T-helper 2 cell treated with Interferon-gamma antibody and Interleukin-4, amounts not matched to agents 5 μg/mL and 100 μg/mL, for 36 hours (primary cell): ENCODE results near the gene BIRC7.

Experiments
- DNase-seq: peaks from one replicate; pipeline ENCODE4 v3.0.0; 2021; ENCODE audit warnings: low spot score
- H3K27ac Mint-ChIP-seq: one replicate; pipeline ENCODE4 v1.8.0; 2021; ENCODE audit warnings: mild to moderate bottlenecking, mixed read lengths
- H3K27me3 Mint-ChIP-seq: one replicate; pipeline ENCODE4 v1.8.0; 2021; ENCODE audit warnings: low read depth, mixed read lengths
- H3K36me3 Mint-ChIP-seq: one replicate; pipeline ENCODE4 v1.8.0; 2021; ENCODE audit warnings: low read depth, mixed read lengths
- H3K4me1 Mint-ChIP-seq: one replicate; pipeline ENCODE4 v1.8.0; 2021; ENCODE audit warnings: low read depth, mixed read lengths
- H3K4me3 Mint-ChIP-seq: one replicate; pipeline ENCODE4 v1.8.0; 2022; ENCODE audit warnings: mild to moderate bottlenecking, moderate library complexity, mixed read lengths
- H3K9me3 Mint-ChIP-seq: one replicate; pipeline ENCODE4 v1.8.0; 2021; ENCODE audit warnings: mixed read lengths

The BIRC7 gene, protein sequence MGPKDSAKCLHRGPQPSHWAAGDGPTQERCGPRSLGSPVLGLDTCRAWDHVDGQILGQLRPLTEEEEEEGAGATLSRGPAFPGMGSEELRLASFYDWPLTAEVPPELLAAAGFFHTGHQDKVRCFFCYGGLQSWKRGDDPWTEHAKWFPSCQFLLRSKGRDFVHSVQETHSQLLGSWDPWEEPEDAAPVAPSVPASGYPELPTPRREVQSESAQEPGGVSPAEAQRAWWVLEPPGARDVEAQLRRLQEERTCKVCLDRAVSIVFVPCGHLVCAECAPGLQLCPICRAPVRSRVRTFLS

DNA sequence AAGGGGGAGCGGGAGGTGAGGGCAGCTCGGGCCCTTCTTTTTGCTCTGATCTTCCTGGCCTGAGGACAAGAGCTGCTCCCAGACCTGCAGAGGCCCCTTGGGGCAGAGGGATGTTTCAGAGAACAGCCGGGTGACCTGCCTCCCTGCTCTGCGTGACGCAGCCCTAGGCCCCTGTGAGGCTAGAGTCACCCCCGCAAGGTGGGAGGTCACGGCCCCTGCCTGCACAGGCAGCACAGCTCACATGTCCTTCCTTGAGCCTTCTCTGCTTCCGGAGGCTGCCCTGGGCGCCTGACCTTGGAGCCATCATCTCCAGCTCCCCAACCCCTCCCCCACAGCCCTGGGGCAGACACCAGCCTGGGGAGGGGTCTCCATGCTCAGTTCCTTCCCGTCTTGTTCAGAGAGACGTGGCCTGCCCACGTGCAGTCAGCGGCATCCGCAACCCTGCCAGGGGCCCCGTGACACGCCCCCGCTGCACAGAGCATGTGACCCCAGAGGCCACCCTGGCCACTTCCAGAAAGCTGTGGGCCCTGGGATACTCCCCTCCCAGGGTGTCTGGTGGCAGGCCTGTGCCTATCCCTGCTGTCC is at the start of gene BIRC7:
Gene BIRC7, plus strand, starts transcription at position 507 of the 585 bp plus-strand sequence. CDS start 192 bp downstream, outside the sequence.
- no peak for DNase-seq
- no peaks in the 10 kb centered on the region for H3K9me3 Mint-ChIP-seq
- no peaks in the 10 kb centered on the region for H3K4me1 Mint-ChIP-seq
- peaks cover 17% of the 10 kb centered on the region for H3K27me3 Mint-ChIP-seq
- H3K4me3 Mint-ChIP-seq = no peak within 1 kb of the TSS
- no peak within 1 kb of the TSS for H3K27ac Mint-ChIP-seq
- H3K36me3 Mint-ChIP-seq = no peaks in the 10 kb centered on the region

DNA sequence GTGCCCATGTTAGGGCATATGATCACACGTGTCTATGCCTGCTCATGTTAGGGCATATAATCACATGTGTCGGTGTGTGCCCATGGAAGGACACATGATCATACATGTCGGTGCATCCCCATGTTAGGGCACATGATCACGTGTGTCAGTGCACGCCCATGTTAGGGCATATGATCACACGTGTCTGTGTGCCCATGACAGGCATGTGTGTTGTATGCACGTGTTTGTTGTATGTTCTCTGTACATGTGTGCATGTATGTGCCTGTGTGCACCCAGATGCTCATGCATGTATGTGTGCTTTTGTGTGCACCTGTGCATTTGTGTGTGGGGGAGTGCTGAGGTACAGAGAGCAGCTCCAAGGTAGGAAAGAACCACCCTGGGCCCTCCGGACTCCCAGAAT is 49.6 kb upstream of the BIRC7 start:
- DNase-seq = no peak
- Mint-ChIP-seq H3K9me3 (no peaks in the 10 kb centered on the region), H3K27ac (no peak overlapping the region), H3K27me3 (peaks cover 4% of the 10 kb centered on the region), H3K4me3 (no peak overlapping the region), H3K36me3 (no peaks in the 10 kb centered on the region), H3K4me1 (no peaks in the 10 kb centered on the region)

DNA sequence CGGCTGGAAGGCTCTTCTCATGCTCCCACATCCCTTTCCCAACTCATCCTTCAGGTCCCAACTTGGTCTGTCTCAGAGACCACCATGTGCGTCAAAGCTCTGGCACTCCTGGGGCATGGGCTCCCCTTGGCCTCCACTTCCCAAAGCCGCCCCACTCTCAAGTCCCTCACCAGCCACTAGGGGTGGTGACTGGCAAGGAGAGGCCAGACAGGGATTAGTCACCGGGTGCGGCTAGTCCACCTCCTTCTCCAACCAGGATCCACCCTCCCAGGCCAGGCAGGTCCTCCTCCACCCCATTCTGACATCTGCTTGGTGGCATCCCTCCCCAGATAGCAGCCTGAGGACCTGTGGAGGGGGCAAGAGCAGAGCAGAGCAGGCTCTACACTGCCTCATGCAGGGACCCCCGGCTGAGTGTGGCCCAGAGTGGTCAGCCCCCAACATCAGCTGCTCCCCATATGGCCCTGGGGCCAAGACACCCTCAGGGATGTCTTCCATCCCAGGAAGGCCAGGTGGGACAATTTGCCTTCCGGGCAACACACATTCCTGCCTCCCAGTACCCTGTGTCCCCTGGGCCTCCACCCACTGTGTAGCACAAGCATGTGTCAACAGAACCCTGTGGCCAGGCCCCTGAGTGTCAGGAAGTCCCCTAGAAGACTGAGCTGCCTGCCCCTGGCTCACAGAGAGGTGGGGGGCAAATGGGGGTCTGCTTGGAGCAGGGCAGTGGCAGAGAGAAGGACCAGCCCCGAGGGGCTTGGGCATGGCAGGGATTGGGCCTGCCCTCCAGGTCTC is 49.0 kb upstream of the BIRC7 start:
- Mint-ChIP-seq H3K27me3 (no peaks in the 10 kb centered on the region), H3K4me1 (no peaks in the 10 kb centered on the region), H3K9me3 (no peaks in the 10 kb centered on the region), H3K4me3 (no peak overlapping the region), H3K36me3 (no peaks in the 10 kb centered on the region), H3K27ac (no peak overlapping the region)
- no peak for DNase-seq

DNA sequence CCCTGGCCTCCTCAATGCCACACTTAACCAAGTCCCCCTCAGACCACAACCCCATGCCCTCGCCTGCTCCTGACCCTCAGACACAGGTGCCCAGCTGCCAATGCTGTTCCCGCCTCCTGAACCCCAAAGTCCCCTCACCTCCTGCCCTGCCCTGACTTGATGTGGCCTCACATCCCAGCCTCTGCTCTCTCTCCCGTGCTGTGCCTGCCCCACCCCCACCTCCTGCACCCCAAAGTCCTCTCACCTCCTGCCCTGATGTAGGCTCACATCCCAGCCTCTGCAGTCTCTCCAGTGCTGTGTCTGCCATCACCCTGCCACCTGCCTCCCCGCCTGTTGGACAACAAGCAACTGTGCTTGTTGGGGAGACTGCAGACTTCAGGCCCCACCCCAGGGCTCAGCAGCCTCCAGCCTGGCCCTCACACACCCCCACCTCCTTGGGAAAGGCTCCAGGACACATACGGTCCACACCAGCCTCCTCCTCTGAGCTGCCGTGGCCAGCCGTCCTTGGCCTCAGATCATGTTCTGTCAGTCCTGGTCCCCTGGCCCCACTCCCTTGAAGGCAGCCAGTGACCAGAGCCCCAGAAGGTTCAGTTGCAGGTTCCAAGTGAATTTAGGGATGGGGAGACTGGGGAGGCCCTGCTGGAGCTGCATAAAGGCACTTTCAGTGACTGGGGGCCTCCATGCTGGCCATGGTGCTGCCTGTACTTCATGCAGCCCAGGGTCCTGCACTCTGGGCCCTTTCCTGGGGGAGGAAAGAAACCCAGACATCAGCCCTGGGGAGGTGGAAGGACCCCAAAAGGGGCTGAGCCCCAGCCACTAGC is 48.2 kb upstream of the BIRC7 start:
- Mint-ChIP-seq H3K27me3 (no peaks in the 10 kb centered on the region), H3K9me3 (no peaks in the 10 kb centered on the region), H3K27ac (no peak overlapping the region), H3K4me1 (no peaks in the 10 kb centered on the region), H3K4me3 (no peak overlapping the region), H3K36me3 (no peaks in the 10 kb centered on the region)
- DNase-seq = no peak

DNA sequence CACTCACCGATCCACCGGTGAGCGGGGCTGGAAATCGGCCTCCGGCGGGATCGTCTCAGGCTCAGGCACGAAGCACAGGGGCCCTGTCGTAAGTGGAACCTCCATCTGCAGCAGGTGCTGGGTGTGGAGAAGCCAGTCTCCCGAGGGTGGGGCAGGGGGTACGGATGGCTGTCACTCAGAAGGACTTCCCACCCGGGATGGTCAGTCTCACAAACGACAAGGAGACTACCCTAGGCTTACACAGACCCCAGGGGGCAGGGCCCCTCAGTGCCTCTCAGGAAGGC is 47.6 kb upstream of the BIRC7 start:
- Mint-ChIP-seq H3K27me3 (no peaks in the 10 kb centered on the region), H3K36me3 (no peaks in the 10 kb centered on the region)

DNA sequence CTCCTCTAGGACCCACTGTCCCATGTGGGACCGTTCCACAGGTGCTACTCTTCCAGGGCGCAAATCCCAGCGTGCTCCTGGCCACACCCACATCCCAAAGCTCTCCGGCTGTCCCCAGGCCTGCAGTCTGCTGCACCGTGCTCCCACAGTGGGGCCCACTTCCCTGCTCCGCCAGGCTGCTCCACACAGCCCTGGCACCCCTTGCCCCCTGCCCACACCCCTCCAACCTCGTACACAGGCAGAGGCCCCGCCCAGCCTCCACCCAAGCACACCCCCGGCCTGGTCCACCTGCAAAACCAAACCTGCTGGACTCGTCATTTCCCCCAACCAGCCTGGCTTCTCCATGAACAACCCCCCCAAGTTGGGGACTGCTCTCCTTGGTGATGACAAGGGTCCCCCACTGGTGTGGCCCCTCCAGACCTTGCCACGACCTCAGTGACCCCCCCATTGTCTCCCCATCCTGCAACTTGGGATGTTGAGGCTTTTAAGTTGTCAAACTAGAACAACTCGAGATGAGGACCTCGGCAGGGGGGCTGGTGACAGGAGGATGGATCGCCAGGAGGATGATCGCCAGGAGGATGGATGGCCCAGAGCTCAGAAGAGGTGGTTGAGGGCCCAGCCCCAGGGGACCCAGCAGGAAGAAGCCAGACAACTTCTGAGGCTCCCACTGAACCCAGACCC is 46.9 kb upstream of the BIRC7 start:
- H3K36me3 Mint-ChIP-seq = no peaks in the 10 kb centered on the region
- DNase-seq = no peak
- H3K4me1 Mint-ChIP-seq = no peaks in the 10 kb centered on the region
- H3K27me3 Mint-ChIP-seq = no peaks in the 10 kb centered on the region
- H3K9me3 Mint-ChIP-seq = no peaks in the 10 kb centered on the region
- no peak overlapping the region for H3K4me3 Mint-ChIP-seq
- H3K27ac Mint-ChIP-seq = no peak overlapping the region

More for the DNA sequence above, 47.6 kb upstream of the BIRC7 start:
- H3K9me3 Mint-ChIP-seq = no peaks in the 10 kb centered on the region
- H3K4me3 Mint-ChIP-seq = no peak overlapping the region
- no peak overlapping the region for H3K27ac Mint-ChIP-seq
- DNase-seq = no peak
- no peaks in the 10 kb centered on the region for H3K4me1 Mint-ChIP-seq

DNA sequence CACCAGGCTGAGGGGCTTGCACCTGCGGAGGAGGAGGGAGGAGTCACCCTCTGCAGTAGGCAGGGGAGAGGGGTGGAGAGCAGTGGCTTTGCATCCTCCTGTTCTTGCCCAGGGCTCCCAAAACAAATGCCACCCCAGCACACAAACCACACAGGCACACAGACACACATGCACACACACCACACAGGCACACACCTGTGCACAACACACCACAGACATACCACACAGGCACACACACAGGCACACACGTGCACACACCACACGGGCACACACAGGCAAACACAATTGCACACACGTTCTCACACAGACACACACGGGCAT is 46.4 kb upstream of the BIRC7 start:
- Mint-ChIP-seq H3K27ac (no peak overlapping the region), H3K9me3 (no peaks in the 10 kb centered on the region), H3K27me3 (no peaks in the 10 kb centered on the region), H3K4me1 (no peaks in the 10 kb centered on the region), H3K4me3 (no peak overlapping the region), H3K36me3 (no peaks in the 10 kb centered on the region)
- no peak for DNase-seq

DNA sequence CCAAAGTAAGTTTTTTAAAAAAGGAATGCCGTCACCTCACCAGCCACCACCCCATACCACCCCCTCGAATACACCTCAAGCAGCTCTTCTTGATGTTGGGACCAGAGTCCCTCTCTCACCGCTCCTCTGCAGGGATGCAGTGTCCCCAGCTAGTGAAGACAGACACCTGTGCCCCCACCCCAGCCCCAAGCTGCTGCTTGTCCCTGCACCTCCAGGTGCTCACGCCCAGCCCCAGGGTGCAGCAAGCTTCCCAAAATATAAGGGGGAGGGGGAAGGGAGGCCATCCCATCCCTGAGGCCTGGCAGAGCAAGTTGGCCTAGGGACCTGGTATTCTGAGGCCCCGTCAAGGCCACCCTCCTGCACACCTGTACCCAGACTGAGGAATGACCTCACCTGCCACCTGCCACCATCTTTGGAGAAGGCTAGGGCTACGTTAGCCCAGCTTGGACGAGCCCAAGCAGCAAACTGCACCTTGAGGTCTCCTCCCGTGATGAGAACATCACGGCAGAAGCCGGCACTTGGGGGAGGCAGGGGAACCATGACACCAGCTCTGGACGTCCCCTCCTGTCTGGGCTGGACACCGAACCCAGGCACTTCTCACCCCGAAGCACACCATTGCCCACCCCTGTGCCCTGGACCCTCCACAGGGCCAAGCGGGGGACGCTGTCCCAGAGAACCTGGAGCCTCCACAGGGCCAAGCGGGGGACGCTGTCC is 45.7 kb upstream of the BIRC7 start:
- no peaks in the 10 kb centered on the region for H3K4me1 Mint-ChIP-seq
- H3K36me3 Mint-ChIP-seq = peaks cover 4% of the 10 kb centered on the region
- H3K4me3 Mint-ChIP-seq = no peak overlapping the region

DNA sequence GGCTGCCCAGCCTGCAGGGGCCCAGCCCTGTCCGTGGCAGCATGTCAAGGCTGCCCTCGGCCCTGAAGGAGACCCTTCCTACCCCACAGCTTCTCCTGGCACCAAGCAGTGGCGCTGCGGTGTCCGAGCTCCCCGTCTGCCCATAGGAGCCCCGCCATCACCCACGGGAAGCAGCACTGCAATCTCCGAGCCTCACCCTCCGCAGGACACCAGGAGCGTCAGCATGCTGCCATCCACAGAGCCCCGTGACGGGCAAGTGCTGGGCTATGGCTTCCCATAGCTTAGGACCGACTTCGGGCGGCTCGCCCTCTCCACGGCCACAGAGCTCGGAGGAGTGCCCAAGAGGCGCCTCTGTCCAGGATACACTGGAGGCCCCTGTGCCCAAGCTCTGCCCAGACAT is 44.9 kb upstream of the BIRC7 start:
- Mint-ChIP-seq H3K9me3 (no peaks in the 10 kb centered on the region), H3K4me3 (no peak overlapping the region), H3K36me3 (peaks cover 10% of the 10 kb centered on the region), H3K4me1 (no peaks in the 10 kb centered on the region), H3K27ac (no peak overlapping the region), H3K27me3 (no peaks in the 10 kb centered on the region)
- no peak for DNase-seq

More for the DNA sequence above, 45.7 kb upstream of the BIRC7 start:
- H3K27me3 Mint-ChIP-seq = no peaks in the 10 kb centered on the region
- no peaks in the 10 kb centered on the region for H3K9me3 Mint-ChIP-seq
- no peak overlapping the region for H3K27ac Mint-ChIP-seq
- DNase-seq = no peak

DNA sequence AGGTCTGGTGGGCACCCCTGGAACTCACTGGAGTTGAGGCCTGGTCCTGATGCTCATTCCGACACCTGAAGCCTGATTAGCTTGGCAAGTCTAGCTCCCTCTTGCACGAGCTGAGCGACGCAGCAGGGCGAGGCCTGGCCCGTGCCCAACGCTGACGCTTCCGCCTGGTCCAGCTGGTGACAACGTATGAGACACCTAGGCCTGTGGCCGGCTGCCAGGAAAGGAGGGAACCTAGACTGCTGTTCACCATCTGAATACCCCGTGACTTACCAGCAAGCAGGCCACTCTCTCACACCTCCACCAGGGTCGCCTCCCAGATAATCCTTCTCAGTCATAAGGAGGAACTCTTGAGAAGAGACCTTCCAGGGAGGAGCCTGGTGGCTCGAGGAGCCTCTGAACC is 44.3 kb upstream of the BIRC7 start:
- DNase-seq = no peak
- no peak overlapping the region for H3K27ac Mint-ChIP-seq
- no peak overlapping the region for H3K4me3 Mint-ChIP-seq
- no peaks in the 10 kb centered on the region for H3K9me3 Mint-ChIP-seq
- H3K4me1 Mint-ChIP-seq = peaks cover 2% of the 10 kb centered on the region
- H3K27me3 Mint-ChIP-seq = no peaks in the 10 kb centered on the region
- H3K36me3 Mint-ChIP-seq = peaks cover 14% of the 10 kb centered on the region

DNA sequence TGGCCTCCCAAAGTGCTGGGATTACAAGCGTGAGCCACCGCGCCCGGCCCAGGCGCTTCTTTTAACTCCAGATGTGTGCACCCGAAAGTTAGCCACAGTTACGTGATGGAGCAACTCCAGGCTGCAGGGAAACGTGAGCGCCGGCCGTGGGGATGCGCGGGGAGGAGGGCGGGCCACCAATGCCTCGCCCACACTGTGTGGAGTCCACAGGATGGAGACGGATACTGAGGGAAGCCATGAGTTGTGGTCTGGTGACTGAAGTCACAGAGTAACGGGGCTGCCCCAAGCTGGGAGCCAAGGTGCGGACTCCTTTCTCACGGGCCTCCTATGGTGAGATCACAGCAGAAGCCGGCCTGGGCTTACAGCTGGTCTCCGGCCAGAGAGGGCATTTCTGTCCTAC is 43.0 kb upstream of the BIRC7 start:
- Mint-ChIP-seq H3K27me3 (no peaks in the 10 kb centered on the region), H3K4me1 (peaks cover 3% of the 10 kb centered on the region), H3K9me3 (no peaks in the 10 kb centered on the region), H3K4me3 (no peak overlapping the region), H3K27ac (no peak overlapping the region), H3K36me3 (peaks cover 17% of the 10 kb centered on the region)
- DNase-seq = no peak

DNA sequence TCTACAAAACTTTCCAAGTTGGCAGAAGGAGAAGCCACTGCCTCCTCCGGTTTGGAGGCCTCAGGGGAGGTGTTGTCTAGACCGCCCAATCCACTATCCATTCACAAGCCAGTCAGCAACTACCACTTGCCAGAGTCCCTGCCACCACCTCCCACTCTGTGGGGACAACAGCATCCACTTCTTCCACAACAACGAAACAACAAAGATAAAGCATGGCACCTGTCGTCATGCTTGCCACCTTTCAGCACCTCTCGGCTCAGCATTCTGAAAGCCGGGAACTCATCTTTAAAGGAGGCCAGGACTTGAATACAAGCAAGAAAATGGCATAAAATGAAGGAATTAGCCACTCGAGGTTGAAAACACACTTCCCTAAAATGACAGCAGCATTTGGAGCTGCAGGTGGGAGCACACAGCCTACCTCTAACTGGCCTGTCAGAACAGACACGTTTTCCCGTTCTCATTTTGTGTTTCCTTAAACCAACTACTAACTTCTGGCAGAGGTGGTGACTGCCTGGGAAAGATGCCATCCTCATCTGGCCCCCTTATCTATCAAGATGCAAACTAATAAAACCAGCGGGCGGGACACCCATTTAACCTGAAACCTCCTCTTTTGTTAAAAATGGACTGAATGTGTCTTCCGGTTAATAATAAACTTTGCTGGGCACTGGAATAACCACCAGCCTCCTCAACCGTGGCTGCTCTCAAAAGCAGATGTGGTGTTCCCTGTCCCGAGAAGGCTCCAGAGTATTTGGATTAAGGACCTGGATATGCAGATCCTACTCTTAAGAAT is 41.5 kb upstream of the BIRC7 start:
- Mint-ChIP-seq H3K9me3 (no peaks in the 10 kb centered on the region), H3K27ac (no peak overlapping the region), H3K4me3 (no peak overlapping the region), H3K27me3 (no peaks in the 10 kb centered on the region), H3K36me3 (peaks cover 17% of the 10 kb centered on the region), H3K4me1 (peaks cover 5% of the 10 kb centered on the region)
- no peak for DNase-seq

DNA sequence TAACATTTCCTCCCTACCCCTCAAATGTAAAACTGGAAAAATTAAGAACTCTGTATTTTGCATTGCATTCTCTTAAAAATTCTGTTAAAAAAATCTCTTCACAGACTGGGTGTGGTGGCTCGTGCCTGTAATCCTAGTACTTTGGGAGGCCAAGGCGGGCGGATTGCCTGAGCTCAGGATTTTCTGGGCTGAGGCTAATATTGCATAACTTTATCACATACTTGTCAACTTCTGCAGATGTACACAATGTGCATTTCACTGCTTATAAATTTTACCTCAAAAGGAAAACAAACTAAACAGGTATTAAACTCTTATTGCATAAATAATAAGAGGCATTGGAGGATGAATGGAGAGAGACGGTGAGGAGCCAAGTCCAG is 40.9 kb upstream of the BIRC7 start:
- Mint-ChIP-seq H3K9me3 (no peaks in the 10 kb centered on the region), H3K27ac (no peak overlapping the region), H3K27me3 (no peaks in the 10 kb centered on the region), H3K4me1 (peaks cover 5% of the 10 kb centered on the region), H3K4me3 (no peak overlapping the region), H3K36me3 (peaks cover 17% of the 10 kb centered on the region)
- no peak for DNase-seq
